Type B pancreatic cell (in vitro differentiated cells): ENCODE measurements around the gene HBEGF. TPM values are rescaled to one million over a fixed set of nuclear protein-coding genes. Genes with fewer than 3 reads are reported as not detected.

Experiments used
- DNase-seq: peaks from one replicate; pipeline ENCODE4 v3.0.0; 2021; ENCODE audit warnings: mixed read lengths; ENCODE audit not compliant: unreplicated experiment; ENCODE audit errors: extremely low spot score
- H3K27ac Mint-ChIP-seq: 2 replicates; pipeline ENCODE4 v1.8.0; 2021; ENCODE audit warnings: mild to moderate bottlenecking, mixed read lengths
- H3K27me3 Mint-ChIP-seq: 2 replicates; pipeline ENCODE4 v1.8.0; 2021; ENCODE audit warnings: mixed read lengths
- H3K36me3 Mint-ChIP-seq: 2 replicates; pipeline ENCODE4 v1.8.0; 2021; ENCODE audit warnings: mixed read lengths
- H3K4me1 Mint-ChIP-seq: one replicate; pipeline ENCODE4 v1.8.0; 2021; ENCODE audit warnings: mixed read lengths; ENCODE audit not compliant: unreplicated experiment
- H3K4me3 Mint-ChIP-seq: 2 replicates; pipeline ENCODE4 v1.8.0; 2021; ENCODE audit warnings: mild to moderate bottlenecking, mixed read lengths
- H3K9me3 Mint-ChIP-seq: 2 replicates; pipeline ENCODE4 v1.8.0; 2021; ENCODE audit warnings: mixed read lengths
- total RNA-seq: library from RNA; stranded (reverse); gene quantifications from 2 replicates; pipeline ENCODE4 v1.2.1, GENCODE V29; 2021; ENCODE audit warnings: low replicate concordance
- TF ChIP-seq, protein P1 (sequence below): fragments of 200-600 bp; sonication (generic); conservative IDR thresholded peaks from 2 replicates; pipeline ENCODE4 v1.5.0; 2021; ENCODE audit warnings: antibody characterized with exemption, mild to moderate bottlenecking

The HBEGF gene
- total RNA-seq, 1 donor from 2014 or later, result 4.7 TPM

DNA sequence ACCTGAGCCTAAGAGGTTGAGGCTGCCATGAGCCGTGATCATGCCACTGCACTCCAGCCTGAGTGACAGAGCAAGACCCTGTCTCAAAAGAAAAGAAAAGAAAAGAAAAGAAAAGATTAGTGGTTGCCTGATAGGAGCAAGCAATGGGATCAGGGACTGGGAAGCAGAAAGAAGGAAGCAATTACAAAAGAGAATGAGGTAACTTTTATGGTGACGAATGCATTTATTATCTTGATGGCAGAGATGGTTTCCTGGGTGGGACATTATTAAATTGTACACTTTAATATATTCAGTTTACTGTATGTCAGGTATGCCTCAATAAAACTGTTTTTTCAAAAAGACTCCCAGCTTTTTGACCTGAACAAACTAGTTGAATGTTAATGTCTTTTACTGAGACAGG is 36.0 kb downstream of the HBEGF start:
- Mint-ChIP-seq H3K4me3 (no peak overlapping the region), H3K27ac (no peak overlapping the region), H3K4me1 (no peaks in the 10 kb centered on the region), H3K36me3 (no peaks in the 10 kb centered on the region), H3K9me3 (no peaks in the 10 kb centered on the region), H3K27me3 (peaks cover 38% of the 10 kb centered on the region)
- TF ChIP-seq, protein P1, sequence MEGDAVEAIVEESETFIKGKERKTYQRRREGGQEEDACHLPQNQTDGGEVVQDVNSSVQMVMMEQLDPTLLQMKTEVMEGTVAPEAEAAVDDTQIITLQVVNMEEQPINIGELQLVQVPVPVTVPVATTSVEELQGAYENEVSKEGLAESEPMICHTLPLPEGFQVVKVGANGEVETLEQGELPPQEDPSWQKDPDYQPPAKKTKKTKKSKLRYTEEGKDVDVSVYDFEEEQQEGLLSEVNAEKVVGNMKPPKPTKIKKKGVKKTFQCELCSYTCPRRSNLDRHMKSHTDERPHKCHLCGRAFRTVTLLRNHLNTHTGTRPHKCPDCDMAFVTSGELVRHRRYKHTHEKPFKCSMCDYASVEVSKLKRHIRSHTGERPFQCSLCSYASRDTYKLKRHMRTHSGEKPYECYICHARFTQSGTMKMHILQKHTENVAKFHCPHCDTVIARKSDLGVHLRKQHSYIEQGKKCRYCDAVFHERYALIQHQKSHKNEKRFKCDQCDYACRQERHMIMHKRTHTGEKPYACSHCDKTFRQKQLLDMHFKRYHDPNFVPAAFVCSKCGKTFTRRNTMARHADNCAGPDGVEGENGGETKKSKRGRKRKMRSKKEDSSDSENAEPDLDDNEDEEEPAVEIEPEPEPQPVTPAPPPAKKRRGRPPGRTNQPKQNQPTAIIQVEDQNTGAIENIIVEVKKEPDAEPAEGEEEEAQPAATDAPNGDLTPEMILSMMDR, result no peak
- no peak for DNase-seq

DNA sequence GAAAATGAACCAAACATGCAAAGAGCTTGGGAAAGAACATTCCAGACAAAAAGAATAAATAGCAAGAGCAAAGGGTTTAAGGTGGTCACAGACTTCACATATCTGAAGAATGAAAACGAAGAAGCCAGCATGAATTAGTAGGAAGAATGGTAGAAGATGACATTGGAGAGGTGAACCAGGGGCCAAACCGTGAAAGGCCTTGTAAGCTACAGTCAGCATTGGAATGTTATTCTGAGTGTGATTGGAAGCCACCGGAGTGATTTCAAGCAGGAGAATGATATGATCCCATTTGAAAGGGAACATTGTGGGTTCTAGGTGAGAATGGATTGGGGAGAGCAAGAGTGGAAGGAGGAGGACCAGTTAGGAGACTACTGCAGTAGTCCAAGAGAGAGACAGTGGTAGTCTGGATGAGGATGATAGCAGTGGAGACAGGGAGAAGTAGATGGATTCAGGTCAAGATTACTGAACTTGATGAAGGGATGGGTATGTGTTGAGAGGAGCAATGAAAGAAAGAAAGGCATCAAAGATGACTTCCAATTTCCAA is 36.6 kb downstream of the HBEGF start:
- Mint-ChIP-seq H3K36me3 (no peaks in the 10 kb centered on the region), H3K27me3 (peaks cover 38% of the 10 kb centered on the region), H3K4me1 (no peaks in the 10 kb centered on the region), H3K4me3 (no peak overlapping the region), H3K27ac (no peak overlapping the region), H3K9me3 (no peaks in the 10 kb centered on the region)
- no peak for DNase-seq
- TF ChIP-seq, protein P1, result no peak

DNA sequence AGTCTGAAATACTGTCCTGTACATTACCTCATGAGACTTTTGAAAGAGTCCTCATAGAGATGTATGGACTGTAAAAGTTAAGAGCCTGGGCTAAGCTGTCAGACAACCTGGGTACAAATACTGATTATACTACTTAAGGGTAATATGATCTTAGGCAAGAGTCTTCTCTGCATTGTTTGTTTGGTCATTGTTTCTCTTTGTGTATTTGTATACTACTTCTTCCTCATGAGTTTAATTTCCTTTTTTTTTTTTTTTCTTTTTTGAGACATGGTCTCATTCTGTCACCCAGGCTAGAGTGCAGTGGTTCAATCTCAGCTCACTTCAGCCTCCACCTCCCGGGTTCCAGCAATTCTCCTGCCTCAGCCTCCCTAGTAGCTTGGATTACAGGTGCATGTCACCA is 40.9 kb downstream of the HBEGF start:
- no peak overlapping the region for H3K4me3 Mint-ChIP-seq
- peaks cover 7% of the 10 kb centered on the region for H3K4me1 Mint-ChIP-seq
- no peak for DNase-seq
- H3K36me3 Mint-ChIP-seq, result no peaks in the 10 kb centered on the region
- H3K27me3 Mint-ChIP-seq, result peaks cover 25% of the 10 kb centered on the region
- no peaks in the 10 kb centered on the region for H3K9me3 Mint-ChIP-seq
- TF ChIP-seq, protein P1, result no peak
- H3K27ac Mint-ChIP-seq, result no peak overlapping the region

DNA sequence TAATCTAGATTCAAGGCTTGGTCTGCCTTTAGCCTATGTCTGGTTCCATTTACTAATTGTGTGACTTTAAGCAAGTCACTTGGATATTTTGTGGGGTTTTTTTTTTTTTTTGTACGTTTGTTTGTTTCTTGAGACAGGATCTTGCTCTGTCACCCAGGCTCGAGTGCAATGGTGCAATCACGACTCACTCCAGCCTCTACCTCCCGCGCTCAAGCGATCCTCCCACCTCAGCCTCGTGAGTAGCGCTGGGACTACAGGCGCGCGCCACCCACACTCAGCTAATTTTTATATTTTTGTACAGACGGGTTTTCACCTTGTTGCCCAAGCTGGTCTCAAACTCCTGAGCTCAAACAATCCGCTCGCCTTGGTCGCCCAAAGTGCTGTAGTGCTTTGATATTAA is 42.4 kb downstream of the HBEGF start:
- TF ChIP-seq, protein P1, result no peak
- Mint-ChIP-seq H3K27me3 (peaks cover 11% of the 10 kb centered on the region), H3K4me1 (peaks cover 7% of the 10 kb centered on the region), H3K9me3 (no peaks in the 10 kb centered on the region), H3K36me3 (no peaks in the 10 kb centered on the region), H3K27ac (no peak overlapping the region), H3K4me3 (no peak overlapping the region)
- DNase-seq, result no peak

DNA sequence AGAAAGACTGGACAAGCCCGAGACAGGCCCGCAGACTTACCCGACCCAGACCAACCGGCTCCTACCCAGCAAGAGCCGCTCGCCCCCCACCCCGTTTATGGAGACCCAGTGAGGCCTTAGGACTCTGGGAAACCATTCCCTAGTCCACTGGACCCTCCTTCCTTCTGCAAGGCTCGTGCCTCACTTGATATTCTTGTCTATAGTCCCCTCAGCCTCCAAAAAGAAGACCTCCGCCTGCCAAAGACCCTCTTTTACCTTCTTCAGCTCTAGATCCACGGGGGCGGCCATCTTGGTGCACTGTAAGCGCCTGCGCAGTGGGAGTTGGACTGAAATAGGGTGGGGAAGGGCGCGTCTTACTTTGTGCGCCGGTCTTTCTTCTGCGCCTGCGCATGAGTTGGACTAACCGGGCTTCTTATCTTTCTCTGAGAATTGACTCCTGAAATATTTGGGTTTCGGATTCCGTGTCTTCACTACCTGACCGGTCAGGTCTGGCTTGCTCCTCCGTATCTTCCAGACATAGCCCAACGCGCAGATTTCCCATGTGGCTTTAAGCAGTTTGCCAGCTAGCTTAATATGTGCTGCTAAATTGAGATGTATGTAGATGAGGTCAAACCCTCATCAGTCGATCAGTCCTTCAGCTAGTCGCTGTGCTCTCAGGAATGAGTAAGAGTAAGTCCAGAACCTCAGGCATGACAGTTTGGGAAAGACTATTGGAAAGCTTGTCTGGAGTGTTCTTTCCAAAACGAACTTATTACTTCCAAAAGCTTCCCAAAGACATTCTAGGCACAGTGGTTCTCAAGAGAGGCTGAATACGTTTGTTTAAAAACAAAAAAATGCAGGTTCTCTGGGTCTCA is 43.4 kb downstream of the HBEGF start, which contains the start of gene PFDN1:
PFDN1 (minus strand) TSS at position 316 of the 854 bp plus-strand sequence; CDS start at position 288, 28 bp downstream.
- TF ChIP-seq, protein P1, result no peak
- peak within 1 kb of the TSS; percentile 99 for H3K27ac Mint-ChIP-seq
- peak within 1 kb of the TSS; percentile 98 for H3K4me3 Mint-ChIP-seq
- peaks cover 8% of the 10 kb centered on the region for H3K27me3 Mint-ChIP-seq
- H3K36me3 Mint-ChIP-seq, result no peaks in the 10 kb centered on the region
- H3K4me1 Mint-ChIP-seq, result peaks cover 7% of the 10 kb centered on the region
- H3K9me3 Mint-ChIP-seq, result no peaks in the 10 kb centered on the region
- peak; percentile 91 for DNase-seq
